HG03066 (cell line): ENCODE results near the gene ERGIC1.
A peak's percentile ranks its signal among the peaks of the same experiment; 100 is the strongest.

ENCODE experiments used
- ATAC-seq: cut with Tn5 transposase; IDR thresholded peaks from one replicate; pipeline ENCODE4 v1.9.1; 2021; ENCODE audit warnings: low read depth; ENCODE audit not compliant: unreplicated experiment

ERGIC1 gene

DNA sequence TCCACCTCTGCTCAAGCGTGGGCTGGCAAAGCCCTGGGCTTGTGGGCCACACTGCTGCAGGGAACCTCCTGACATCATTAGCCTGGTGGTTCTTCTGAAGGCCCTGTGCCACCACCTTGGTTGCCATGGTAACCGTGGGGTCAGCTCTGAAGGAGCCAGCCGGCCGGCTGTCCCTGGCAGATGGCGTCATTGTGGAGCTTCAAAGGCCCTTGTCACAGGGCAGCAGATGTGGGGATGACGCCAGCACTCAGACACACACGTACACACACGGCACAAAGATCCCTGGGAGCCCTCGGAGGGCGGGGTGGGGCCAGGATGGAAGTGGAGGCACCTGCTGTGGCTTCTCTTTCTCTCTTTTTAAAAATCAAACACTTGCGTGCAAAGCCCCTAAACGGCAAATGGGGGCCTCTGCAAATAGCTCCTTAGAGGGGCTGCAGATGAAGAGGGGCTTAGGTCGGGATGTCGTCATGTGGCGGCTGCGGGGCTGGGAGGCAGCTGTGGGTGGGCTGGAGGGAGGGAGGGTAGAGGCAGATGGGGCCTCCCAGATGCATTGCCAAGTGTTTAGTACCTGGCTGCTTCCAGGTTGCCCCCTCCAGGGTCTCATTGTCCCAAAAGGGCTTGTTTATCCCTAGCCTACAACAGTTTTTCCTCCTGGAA is 105.7 kb downstream of the ERGIC1 start:
- ATAC-seq = no peak

- ATAC-seq = no peak
Observed at GRCh38 chr5:172940268-172941066, 106.4 kb downstream of the ERGIC1 start.

- ATAC-seq = no peak
Observed at GRCh38 chr5:172941067-172941516, 107.0 kb downstream of the ERGIC1 start.

- no peak for ATAC-seq
Observed at GRCh38 chr5:172942556-172942955, 108.5 kb downstream of the ERGIC1 start.

DNA sequence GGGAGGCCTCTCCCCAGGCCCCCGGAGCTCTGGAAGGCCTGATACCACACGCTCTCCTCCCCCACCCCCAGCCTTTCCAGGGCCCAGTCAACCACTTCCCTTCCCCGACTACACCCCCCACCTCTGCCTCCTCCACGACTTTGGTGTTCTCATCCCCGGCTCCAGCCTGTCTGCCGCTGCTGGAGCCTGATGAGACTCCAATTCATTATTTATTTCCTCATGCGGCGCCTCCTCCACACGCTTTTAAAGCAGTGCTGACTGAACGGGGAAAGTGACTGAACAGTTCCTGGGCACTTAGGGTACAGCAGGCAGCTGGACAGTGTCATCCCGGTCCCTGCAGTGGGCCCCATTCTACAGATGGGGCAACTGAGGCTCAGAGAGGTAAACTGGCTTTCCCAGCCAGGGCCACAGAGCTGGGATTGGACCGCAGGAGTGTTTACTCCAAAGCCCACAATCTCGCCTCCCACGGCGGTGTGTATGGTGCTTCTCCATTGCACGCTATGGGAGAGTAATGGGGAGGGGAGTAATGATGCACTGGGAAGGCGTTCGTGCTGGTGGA is 109.3 kb downstream of the ERGIC1 start:
- ATAC-seq = no peak

DNA sequence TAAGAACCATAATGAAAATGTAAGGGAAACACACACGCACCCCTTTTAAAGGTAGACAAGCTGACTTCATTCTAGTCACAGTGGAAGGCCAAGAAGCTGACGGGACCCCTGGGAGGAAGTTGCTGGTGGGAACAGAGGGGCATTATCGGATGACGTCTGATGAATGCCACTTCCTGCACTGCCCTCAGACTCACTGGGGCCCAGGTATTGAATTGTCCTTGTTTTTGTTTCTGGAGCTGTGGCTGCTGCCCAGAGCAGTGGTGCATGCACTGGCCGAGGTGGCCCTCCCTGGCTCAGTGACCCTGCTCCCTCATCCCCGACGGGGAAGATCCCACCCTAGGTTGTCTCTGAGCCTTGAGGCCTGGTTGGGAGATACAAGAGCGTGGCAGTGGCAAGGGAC is 109.9 kb downstream of the ERGIC1 start:
- no peak for ATAC-seq

GRCh38 chr5:172944741-172945140 is 110.7 kb downstream of the ERGIC1 start:
- no peak for ATAC-seq

- no peak for ATAC-seq
Observed at GRCh38 chr5:172945151-172945550, 111.1 kb downstream of the ERGIC1 start.

- ATAC-seq = no peak
Observed at GRCh38 chr5:172946146-172946545, 112.1 kb downstream of the ERGIC1 start.

- ATAC-seq = no peak
Observed at GRCh38 chr5:172949426-172949825, 115.4 kb downstream of the ERGIC1 start.

DNA sequence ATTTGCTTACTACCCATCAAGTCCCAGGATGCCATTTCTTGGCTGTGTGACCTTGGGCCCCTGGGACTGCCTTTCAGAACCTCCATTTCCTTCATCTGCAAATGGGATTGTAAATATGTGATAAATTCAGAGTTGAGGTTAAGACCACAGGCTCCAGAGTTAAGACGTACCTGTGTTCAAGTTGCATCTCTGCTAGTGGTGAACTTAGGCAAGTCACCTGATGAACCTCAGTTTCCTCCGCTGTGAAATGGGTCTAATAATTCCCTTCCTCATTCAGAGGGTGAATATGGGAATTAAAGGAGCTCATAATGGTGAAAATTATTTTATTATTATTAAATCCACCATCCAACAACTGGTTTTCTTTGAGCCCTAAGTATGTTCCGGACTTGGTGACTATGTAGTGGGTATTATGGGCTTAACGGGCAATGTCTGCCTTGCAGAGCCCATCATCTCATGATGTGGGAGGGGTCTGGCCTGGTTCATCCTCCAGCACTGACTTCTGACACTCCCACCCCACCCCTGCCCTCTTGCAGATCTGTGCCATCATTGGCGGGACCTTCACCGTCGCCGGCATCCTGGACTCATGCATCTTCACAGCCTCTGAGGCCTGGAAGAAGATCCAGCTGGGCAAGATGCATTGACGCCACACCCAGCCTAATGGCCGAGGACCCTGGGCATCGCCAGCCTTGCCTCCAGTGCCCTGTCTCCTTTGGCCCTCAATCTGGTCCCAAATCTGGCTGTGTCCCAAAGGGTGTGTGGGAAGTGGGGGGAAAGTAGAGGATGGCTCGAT is 116.3 kb downstream of the ERGIC1 start:
- no peak for ATAC-seq

DNA sequence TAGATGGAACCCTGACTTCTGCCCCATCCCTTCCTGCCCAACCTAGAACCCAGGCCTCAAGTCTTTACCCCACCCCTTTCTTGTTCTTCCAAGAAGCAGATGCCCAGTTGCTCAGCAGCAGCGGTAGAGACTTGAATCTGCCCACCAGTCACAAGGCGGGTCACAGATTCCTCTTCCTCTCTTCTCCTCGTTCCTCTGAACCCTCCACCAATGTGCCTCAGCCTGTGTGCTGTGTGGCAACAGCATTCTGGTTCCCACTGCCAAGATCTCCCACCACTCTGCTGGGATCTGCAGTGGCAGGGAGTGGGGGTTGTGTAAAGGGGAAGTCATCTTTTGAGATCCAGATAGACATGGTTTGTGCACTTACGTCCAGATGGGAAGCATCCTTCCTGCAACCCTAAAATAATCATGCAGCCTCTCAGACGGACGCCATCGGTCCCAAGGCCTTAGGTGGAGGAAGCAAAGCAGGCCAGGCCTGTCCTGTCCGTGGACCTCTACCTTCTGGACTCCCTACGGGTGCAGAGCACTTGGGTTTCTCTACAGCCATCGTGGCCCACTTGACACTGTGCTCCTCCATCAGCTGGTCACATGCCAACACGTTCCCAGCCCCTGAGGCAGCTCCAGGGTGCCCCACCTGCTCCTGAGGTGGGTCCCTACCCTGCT is 117.5 kb downstream of the ERGIC1 start:
- no peak for ATAC-seq

GRCh38 chr5:172952034-172952511 is 118.0 kb downstream of the ERGIC1 start:
- no peak for ATAC-seq

DNA sequence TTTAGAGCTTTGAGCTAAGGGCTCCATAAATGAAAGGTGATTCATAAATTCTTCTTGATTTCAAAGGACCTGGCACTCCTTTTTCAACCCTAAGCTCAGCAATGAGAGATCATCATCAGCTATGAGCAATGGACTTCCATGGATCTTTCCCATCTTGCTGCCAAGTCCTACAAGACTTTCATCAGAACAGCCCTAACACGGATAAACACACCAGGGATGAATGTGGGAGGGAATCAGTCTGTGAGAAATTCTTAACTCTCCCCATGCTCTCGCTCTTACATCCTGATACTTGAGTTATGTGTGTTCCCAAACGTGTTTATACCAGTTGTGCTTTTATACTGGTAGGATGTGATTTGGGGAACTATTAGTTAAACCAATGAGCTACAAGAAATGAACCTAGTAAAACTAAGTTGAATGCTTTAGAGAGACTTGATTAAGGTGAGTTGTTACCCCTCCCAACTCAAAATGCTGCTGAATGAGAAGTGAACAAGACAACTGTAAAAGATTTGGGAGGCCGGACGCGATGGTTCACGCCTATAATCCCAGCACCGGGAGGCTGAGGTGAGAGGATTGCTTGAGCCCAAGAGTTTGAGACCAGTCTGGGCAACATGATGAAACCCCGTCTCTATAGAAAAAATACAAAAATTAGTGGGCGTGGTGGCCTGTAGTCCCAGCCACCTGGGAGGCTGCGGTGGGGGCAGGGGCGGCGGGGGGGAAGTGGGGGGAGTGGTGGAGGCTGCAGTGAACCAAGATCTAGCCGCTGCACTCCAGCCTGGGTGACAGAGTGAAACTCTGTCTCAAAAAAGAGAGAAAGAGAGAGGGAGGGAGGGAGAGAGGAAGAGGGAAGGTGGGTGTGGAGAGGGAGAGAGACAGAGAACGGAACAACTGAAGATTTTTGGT is 120.0 kb downstream of the ERGIC1 start:
- no peak for ATAC-seq

- no peak for ATAC-seq
Observed at GRCh38 chr5:172954751-172955159, 120.7 kb downstream of the ERGIC1 start.

DNA sequence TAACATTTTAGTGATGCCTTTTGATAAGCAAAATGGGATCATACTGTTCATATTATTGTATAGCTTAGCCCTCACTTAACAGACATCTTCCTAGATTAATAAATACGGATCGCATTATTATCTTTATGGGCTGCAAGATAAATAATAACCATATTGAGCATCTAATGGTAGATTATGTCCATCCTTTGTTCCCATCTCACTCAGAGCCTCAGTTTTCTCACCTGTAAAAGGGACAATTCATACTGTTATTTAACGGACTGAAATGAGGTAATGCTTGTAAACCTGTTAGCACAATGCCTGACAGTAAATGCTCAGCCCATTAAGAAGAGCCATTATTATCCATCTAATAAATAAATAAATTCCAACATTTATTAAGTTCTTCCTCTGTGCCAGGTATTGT is 122.2 kb downstream of the ERGIC1 start:
- ATAC-seq = no peak

DNA sequence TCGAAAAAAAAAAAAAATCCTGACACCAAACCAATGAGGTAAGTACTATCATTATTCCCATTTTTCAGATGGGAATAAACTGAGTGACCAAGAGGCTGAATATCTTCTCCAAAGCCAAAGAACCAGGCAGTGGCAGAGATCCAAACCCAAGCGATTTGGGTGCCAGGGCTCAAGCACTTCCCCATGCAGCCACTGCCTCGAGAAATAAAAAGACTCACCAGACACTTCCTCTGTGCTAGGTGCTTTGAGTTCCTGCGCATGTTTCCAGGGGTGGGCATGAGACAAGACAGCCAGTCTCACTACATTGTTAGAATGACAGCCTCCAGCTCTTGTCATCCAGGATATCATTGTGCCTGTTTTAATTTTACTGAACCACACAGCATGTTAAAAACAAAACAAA is 122.9 kb downstream of the ERGIC1 start:
- ATAC-seq = no peak

DNA sequence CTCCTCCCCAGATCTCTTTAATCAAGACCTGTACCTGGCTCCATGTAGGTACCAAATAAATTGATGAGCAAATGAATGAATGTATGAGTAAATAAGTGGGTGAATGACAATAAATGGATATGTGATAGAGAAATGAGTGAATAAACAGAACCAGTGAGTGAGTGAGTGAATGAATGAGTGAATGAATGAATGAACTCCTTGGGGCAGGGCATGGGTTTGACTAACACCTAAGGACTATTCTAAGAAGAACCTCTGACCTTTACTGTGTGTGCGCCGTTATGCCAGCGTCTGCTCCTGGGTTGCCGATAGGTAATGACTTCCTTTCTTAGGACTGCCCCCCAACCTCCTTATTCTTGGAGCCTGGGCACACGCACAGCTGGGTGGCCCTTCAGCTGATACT is 123.4 kb downstream of the ERGIC1 start:
- no peak for ATAC-seq

DNA sequence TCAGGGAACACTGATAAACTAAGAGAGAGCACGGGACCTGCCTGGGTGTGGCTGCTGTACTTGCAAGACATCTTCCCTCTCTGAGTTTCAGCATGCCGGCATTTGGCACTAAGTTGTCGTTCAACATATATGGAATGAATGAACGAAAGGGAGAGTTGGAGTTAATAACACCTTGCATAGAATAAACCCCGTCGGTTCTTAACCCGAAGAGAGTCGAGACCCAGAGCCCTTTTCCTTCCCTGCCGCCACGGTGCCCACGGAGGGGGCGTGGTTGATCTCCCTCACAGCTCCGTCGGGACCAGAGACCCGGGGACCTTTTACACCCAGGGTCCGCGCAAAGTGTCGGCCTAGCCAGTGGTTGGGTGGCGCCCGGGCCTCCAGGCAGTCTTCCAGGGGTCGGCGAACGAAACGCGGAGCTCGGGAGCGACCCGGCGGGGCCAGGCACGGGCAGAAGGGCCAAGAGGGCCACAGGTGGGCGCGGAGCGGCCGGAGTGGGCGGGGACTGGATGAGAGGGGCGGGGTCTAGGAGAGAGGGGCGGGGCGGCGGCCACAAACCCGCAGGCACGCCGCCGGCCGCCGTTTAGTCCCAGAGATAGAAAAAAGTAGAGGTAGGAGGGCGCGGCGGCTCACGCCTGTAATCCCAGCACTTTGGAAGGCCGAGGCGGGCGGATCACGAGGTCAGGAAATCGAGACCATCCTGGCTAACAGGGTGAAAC is 124.4 kb downstream of the ERGIC1 start:
- peak; percentile 67 for ATAC-seq
